PC-3 (cell line): ENCODE data around the gene IRX6. TPM values are rescaled to one million over a fixed set of nuclear protein-coding genes. Genes with fewer than 3 reads are reported as not detected.

ENCODE experiments used
- ATAC-seq: fragments of 200-7000 bp; cut with Tn5 transposase; 2 replicates; pipeline ENCODE4 v1.9.1; 2020; ENCODE audit warnings: mild to moderate bottlenecking, moderate library complexity
- BruUV-seq: library from RNA; stranded (reverse); fragments of 400-500 nt; replicated peaks from 2 replicates; lab custom pipeline; 2021; lab: Mats Ljungman, UMichigan
- CTCF ChIA-PET: fragments of 300-600 bp; sonication (Branson Sonifier 250); formaldehyde crosslinking; loops from one replicate; lab custom pipeline; 2022; ENCODE audit warnings: antibody characterized with exemption; lab: Charles Lee
- POLR2A ChIA-PET: fragments of 300-600 bp; sonication (Branson Sonifier 250); formaldehyde crosslinking; loops from one replicate; lab custom pipeline; 2022; ENCODE audit warnings: antibody characterized with exemption; ENCODE audit not compliant: unreplicated experiment; lab: Charles Lee
- DNase-seq: peaks from one replicate; pipeline ENCODE4 v3.0.0-alpha.2; 2015
- H2AFZ ChIP-seq: fragments of 300-600 bp; sonication (generic); 2 replicates; pipeline ENCODE4 v1.6.0; 2016; ENCODE audit warnings: antibody characterized with exemption, low read length
- H3F3A ChIP-seq: fragments of 300-600 bp; sonication (generic); one replicate; pipeline ENCODE4 v1.6.0; 2017; ENCODE audit warnings: antibody characterized with exemption, low read length, control low read depth, mild to moderate bottlenecking; ENCODE audit not compliant: unreplicated experiment
- H3K27ac ChIP-seq: fragments of 300-600 bp; sonication (generic); 2 replicates; pipeline ENCODE4 v1.5.1; 2016; ENCODE audit warnings: mild to moderate bottlenecking, low read length
- H3K27me3 ChIP-seq: fragments of 300-600 bp; sonication (generic); 2 replicates; pipeline ENCODE4 v1.6.1; 2016; ENCODE audit warnings: low read length, mixed read lengths
- H3K36me3 ChIP-seq: fragments of 300-600 bp; sonication (generic); 2 replicates; pipeline ENCODE4 v1.6.1; 2016; ENCODE audit warnings: low read depth, mixed run types, low read length, mixed read lengths
- H3K4me1 ChIP-seq: fragments of 300-600 bp; sonication (generic); 2 replicates; pipeline ENCODE4 v1.5.1; 2016; ENCODE audit warnings: low read length; ENCODE audit not compliant: insufficient read depth
- H3K4me2 ChIP-seq: fragments of 300-600 bp; sonication (generic); 2 replicates; pipeline ENCODE4 v1.6.0; 2016; ENCODE audit warnings: low read length
- H3K4me3 ChIP-seq: fragments of 300-600 bp; sonication (generic); 2 replicates; pipeline ENCODE4 v1.5.1; 2016; ENCODE audit warnings: mild to moderate bottlenecking, low read length, mixed read lengths
- H3K79me2 ChIP-seq: fragments of 300-600 bp; sonication (generic); 2 replicates; pipeline ENCODE4 v1.6.1; 2017; ENCODE audit warnings: low read length, mixed read lengths
- H3K9ac ChIP-seq: fragments of 300-600 bp; sonication (generic); 2 replicates; pipeline ENCODE4 v1.6.0; 2016; ENCODE audit warnings: mild to moderate bottlenecking, low read length
- H3K9me2 ChIP-seq: fragments of 300-600 bp; sonication (generic); replicated peaks from 2 replicates; pipeline ENCODE4 v1.6.1; 2016; ENCODE audit warnings: mixed run types, low read length, mixed read lengths
- H3K9me3 ChIP-seq: fragments of 300-600 bp; sonication (generic); 2 replicates; pipeline ENCODE4 v1.6.1; 2016; ENCODE audit warnings: low read length, mixed read lengths
- H4K20me1 ChIP-seq: fragments of 300-600 bp; sonication (generic); 2 replicates; pipeline ENCODE4 v1.6.1; 2016; ENCODE audit warnings: low read length, mixed read lengths
- EZH2 ChIP-seq: fragments of 300-600 bp; sonication (generic); IDR thresholded peaks from one replicate; pipeline ENCODE4 v1.6.1; 2017; ENCODE audit warnings: antibody characterized with exemption, mild to moderate bottlenecking, low read length; ENCODE audit not compliant: unreplicated experiment
- EZH2phosphoT487 ChIP-seq: fragments of 300-600 bp; sonication (generic); IDR thresholded peaks from 2 replicates; pipeline ENCODE4 v1.6.1; 2018; ENCODE audit warnings: mild to moderate bottlenecking, antibody characterized with exemption, low read length, borderline replicate concordance
- intact Hi-C: fragments of 100-400 bp; cut with micrococcal nuclease; formaldehyde crosslinking; loops from 2 replicates; pipeline ENCODE4 v1.9.0; 2023
- total RNA-seq: library from RNA; depleted of rRNA; stranded (reverse); fragments of >200 nt; gene quantifications from 2 replicates; pipeline ENCODE4 v1.2.3, GENCODE V29; 2014
- TF ChIP-seq, protein P1 (sequence below): fragments of 300-600 bp; sonication (generic); conservative IDR thresholded peaks from 2 replicates; pipeline ENCODE4 v1.5.1; 2017; ENCODE audit warnings: antibody characterized with exemption, low read depth, mild to moderate bottlenecking, low read length

The IRX6 gene
- total RNA-seq, 1 experiment from 2014 or later = not detected

DNA sequence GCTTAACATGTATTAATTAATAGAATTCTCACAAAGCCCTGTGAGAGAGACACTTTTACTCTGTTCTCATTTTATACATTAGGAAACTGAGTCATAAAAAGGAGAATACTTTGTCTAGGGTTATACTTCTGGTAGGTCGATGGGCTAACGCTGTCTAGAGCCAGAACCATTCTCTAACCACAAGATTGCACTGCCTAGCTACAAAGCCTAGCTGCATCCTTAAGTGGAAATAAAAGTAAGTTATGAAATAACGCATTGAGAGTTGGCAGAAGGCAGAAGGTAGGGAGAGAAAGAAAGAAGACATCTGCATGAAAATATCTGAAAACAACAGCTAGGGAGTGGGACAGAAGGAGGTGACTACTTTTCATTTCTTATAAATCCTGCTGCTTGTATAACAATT, 33.2 kb downstream of the IRX6 start:
- BruUV-seq = no TSS peak
- CTCF ChIA-PET = no interaction called here
- ATAC-seq (no peak), DNase-seq (no peak)
- Histone ChIP-seq H4K20me1 (no peaks in the 10 kb centered on the region), H3K9ac (no peak overlapping the region), H3K4me2 (no peak overlapping the region), H3K79me2 (no peaks in the 10 kb centered on the region), H3K9me2 (no peaks in the 10 kb centered on the region), H3K36me3 (no peaks in the 10 kb centered on the region), H3K4me3 (no peak overlapping the region), H3K27ac (no peak overlapping the region), H3K4me1 (no peaks in the 10 kb centered on the region), H3K27me3 (no peaks in the 10 kb centered on the region), H2AFZ (no peak overlapping the region), H3K9me3 (no peaks in the 10 kb centered on the region), H3F3A (no peaks in the 10 kb centered on the region)
- POLR2A ChIA-PET = no interaction called here
- no peak for TF ChIP-seq EZH2
- TF ChIP-seq EZH2phosphoT487 = no peak
- TF ChIP-seq, protein P1, sequence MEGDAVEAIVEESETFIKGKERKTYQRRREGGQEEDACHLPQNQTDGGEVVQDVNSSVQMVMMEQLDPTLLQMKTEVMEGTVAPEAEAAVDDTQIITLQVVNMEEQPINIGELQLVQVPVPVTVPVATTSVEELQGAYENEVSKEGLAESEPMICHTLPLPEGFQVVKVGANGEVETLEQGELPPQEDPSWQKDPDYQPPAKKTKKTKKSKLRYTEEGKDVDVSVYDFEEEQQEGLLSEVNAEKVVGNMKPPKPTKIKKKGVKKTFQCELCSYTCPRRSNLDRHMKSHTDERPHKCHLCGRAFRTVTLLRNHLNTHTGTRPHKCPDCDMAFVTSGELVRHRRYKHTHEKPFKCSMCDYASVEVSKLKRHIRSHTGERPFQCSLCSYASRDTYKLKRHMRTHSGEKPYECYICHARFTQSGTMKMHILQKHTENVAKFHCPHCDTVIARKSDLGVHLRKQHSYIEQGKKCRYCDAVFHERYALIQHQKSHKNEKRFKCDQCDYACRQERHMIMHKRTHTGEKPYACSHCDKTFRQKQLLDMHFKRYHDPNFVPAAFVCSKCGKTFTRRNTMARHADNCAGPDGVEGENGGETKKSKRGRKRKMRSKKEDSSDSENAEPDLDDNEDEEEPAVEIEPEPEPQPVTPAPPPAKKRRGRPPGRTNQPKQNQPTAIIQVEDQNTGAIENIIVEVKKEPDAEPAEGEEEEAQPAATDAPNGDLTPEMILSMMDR = no peak
- intact Hi-C loops = no loop called here

DNA sequence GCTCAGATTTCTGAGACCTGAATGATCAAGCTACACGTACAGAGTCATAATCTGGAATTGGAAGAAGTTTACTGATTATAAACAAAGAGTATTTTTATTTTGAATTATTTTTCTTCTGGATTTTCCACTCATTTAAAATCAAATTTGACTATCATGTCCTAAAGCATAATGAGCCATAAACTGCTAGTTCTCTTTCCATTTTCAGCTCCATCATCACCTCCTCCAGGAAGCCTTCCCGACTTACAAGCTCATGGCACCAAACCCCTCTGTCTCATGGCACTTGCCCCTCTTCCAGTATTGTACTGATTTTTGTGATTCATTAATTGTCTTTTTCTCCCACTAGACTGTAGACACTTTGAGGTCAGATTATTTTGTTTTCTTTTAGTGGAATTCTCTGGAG, 35.9 kb downstream of the IRX6 start:
- CTCF ChIA-PET = no interaction called here
- Histone ChIP-seq H2AFZ (no peak overlapping the region), H3K36me3 (no peaks in the 10 kb centered on the region), H3F3A (no peaks in the 10 kb centered on the region), H3K27me3 (0 out of 2 replicates have a peak, but pooled peaks cover 4% of the 10 kb centered on the region), H3K9me2 (no peaks in the 10 kb centered on the region), H3K4me3 (no peak overlapping the region), H3K4me2 (no peak overlapping the region), H3K9me3 (no peaks in the 10 kb centered on the region), H3K4me1 (no peaks in the 10 kb centered on the region), H3K9ac (no peak overlapping the region), H3K27ac (no peak overlapping the region), H4K20me1 (no peaks in the 10 kb centered on the region), H3K79me2 (no peaks in the 10 kb centered on the region)
- TF ChIP-seq, protein P1 = no peak
- TF ChIP-seq EZH2 = no peak
- TF ChIP-seq EZH2phosphoT487 = no peak
- intact Hi-C loops = no loop called here
- POLR2A ChIA-PET = no interaction called here
- DNase-seq = no peak
- no peak for ATAC-seq
- no TSS peak for BruUV-seq

DNA sequence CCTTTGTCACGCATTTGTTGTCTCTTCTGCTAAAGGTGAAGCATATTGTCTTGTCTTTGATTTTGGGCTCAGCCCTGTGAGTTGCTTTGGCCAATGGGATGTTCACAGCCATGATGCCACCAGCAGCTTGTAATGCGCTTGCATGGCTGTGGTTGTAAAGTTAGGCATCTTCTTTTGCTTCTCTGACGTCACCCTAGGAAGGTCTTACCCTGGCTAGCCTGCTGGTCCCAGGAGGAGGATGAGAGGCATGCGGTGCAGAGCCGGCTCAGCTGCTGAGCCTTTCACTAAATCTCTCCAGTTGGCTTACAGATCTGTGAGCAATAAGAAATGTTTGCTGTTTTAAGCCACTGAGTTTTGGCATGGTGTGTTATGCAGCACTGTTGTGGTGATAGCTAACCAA, 40.8 kb downstream of the IRX6 start:
- no peaks in the 10 kb centered on the region for H3K9me3 ChIP-seq
- TF ChIP-seq, protein P1 = no peak
- TF ChIP-seq EZH2phosphoT487 (no peak), EZH2 (no peak)
- H3F3A ChIP-seq = no peaks in the 10 kb centered on the region
- intact Hi-C loops = no loop called here
- ATAC-seq (no peak), DNase-seq (no peak)
- H3K4me1 ChIP-seq = no peaks in the 10 kb centered on the region
- no peak overlapping the region for H3K4me2 ChIP-seq
- no peak overlapping the region for H3K9ac ChIP-seq
- H3K79me2 ChIP-seq = no peaks in the 10 kb centered on the region
- no peak overlapping the region for H2AFZ ChIP-seq
- H3K4me3 ChIP-seq = no peak overlapping the region
- H3K27ac ChIP-seq = no peak overlapping the region
- BruUV-seq = no TSS peak
- ChIA-PET POLR2A (no interaction called here), CTCF (no interaction called here)
- H4K20me1 ChIP-seq = no peaks in the 10 kb centered on the region
- H3K27me3 ChIP-seq = peaks cover 23% of the 10 kb centered on the region
- no peaks in the 10 kb centered on the region for H3K36me3 ChIP-seq
- H3K9me2 ChIP-seq = no peaks in the 10 kb centered on the region
